ENCODE data around the gene MPPED2. TPM values are rescaled to one million over a fixed set of nuclear protein-coding genes. Genes with fewer than 3 reads are reported as not detected.

Gene MPPED2
- total RNA-seq, 1 experiment from 2014 or later, result not detected

GRCh38 chr11:30488304-30488998 is 97.7 kb downstream of the MPPED2 start:
- DNase-seq (ENCODE audit: extremely low read depth, low read depth), result peak; percentile 1

GRCh38 chr11:30487200-30487898 is 98.8 kb downstream of the MPPED2 start:
- no peak for DNase-seq (ENCODE audit: extremely low read depth, low read depth)

GRCh38 chr11:30485756-30486155 is 100.4 kb downstream of the MPPED2 start:
- no peak for DNase-seq (ENCODE audit: extremely low read depth, low read depth)

GRCh38 chr11:30485222-30485621 is 100.9 kb downstream of the MPPED2 start:
- no peak for DNase-seq (ENCODE audit: extremely low read depth, low read depth)

- DNase-seq (ENCODE audit: extremely low read depth, low read depth), result no peak
These were observed 103.1 kb downstream of the MPPED2 start for GRCh38 chr11:30483056-30483455.

GRCh38 chr11:30481796-30482195 is 104.4 kb downstream of the MPPED2 start:
- DNase-seq (ENCODE audit: extremely low read depth, low read depth), result no peak

- no peak for DNase-seq (ENCODE audit: extremely low read depth, low read depth)
These were observed 104.8 kb downstream of the MPPED2 start for GRCh38 chr11:30481330-30481729.

- DNase-seq (ENCODE audit: extremely low read depth, low read depth), result no peak
These were observed 106.3 kb downstream of the MPPED2 start for GRCh38 chr11:30479899-30480298.

GRCh38 chr11:30478923-30479322 is 107.2 kb downstream of the MPPED2 start:
- no peak for DNase-seq (ENCODE audit: extremely low read depth, low read depth)

GRCh38 chr11:30477061-30477460 is 109.1 kb downstream of the MPPED2 start:
- DNase-seq (ENCODE audit: extremely low read depth, low read depth), result no peak

GRCh38 chr11:30474151-30474954 is 111.8 kb downstream of the MPPED2 start:
- DNase-seq (ENCODE audit: extremely low read depth, low read depth), result no peak

- no peak for DNase-seq (ENCODE audit: extremely low read depth, low read depth)
These were observed 114.9 kb downstream of the MPPED2 start for GRCh38 chr11:30471244-30471643.

- DNase-seq (ENCODE audit: extremely low read depth, low read depth), result no peak
These were observed 117.3 kb downstream of the MPPED2 start for GRCh38 chr11:30468881-30469280.

GRCh38 chr11:30467176-30467575 is 119.0 kb downstream of the MPPED2 start:
- DNase-seq (ENCODE audit: extremely low read depth, low read depth), result no peak

GRCh38 chr11:30465623-30466022 is 120.5 kb downstream of the MPPED2 start:
- DNase-seq (ENCODE audit: extremely low read depth, low read depth), result no peak

GRCh38 chr11:30465192-30465591 is 121.0 kb downstream of the MPPED2 start:
- DNase-seq (ENCODE audit: extremely low read depth, low read depth), result no peak

- no peak for DNase-seq (ENCODE audit: extremely low read depth, low read depth)
These were observed 122.9 kb downstream of the MPPED2 start for GRCh38 chr11:30463266-30463665.

GRCh38 chr11:30462421-30462820 is 123.7 kb downstream of the MPPED2 start:
- DNase-seq (ENCODE audit: extremely low read depth, low read depth), result no peak

GRCh38 chr11:30459821-30460220 is 126.3 kb downstream of the MPPED2 start:
- DNase-seq (ENCODE audit: extremely low read depth, low read depth), result no peak

- DNase-seq (ENCODE audit: extremely low read depth, low read depth), result no peak
These were observed 126.8 kb downstream of the MPPED2 start for GRCh38 chr11:30459306-30459705.

GRCh38 chr11:30458541-30458940 is 127.6 kb downstream of the MPPED2 start:
- no peak for DNase-seq (ENCODE audit: extremely low read depth, low read depth)
